NOMO-1 (cell line): ENCODE results near the gene GCAT.

Source experiments
- DNase-seq, 2 experiments: peaks; one replicate each; lab custom pipeline; 2025; ENCODE audit not compliant: unreplicated experiment in 2 of 2; lab: John Stamatoyannopoulos, UW

Gene GCAT

GRCh38 chr22:37831472-37831871 lies 23.7 kb downstream of the GCAT start:
- no peak for DNase-seq

- no peak for DNase-seq
These were observed 24.5 kb downstream of the GCAT start for GRCh38 chr22:37832022-37832857.

- no peak for DNase-seq
These were observed 34.5 kb downstream of the GCAT start for GRCh38 chr22:37842015-37842793.

- DNase-seq, result peak in 1 of 2 experiments; percentile 25
These were observed 36.0 kb downstream of the GCAT start for GRCh38 chr22:37843741-37844089.

GRCh38 chr22:37844904-37845329 lies 37.2 kb downstream of the GCAT start:
- no peak for DNase-seq

- DNase-seq, result no peak
These were observed 38.7 kb downstream of the GCAT start for GRCh38 chr22:37846433-37846832.

- DNase-seq, result peak; percentile 16 to 52
These were observed 40.9 kb downstream of the GCAT start for GRCh38 chr22:37848587-37849088.

GRCh38 chr22:37849089-37849751 lies 41.5 kb downstream of the GCAT start, which contains the start of gene EIF3L:
Gene EIF3L (plus strand): TSS chr22:37849419. CDS start chr22:37849450, 31 bp downstream.
- peak; percentile 80 to 91 for DNase-seq

- no peak for DNase-seq
These were observed 43.1 kb downstream of the GCAT start for GRCh38 chr22:37850801-37851200.

GRCh38 chr22:37852418-37852817 lies 44.7 kb downstream of the GCAT start:
- DNase-seq, result no peak

GRCh38 chr22:37854946-37855345 lies 47.2 kb downstream of the GCAT start:
- no peak for DNase-seq

GRCh38 chr22:37855462-37855861 lies 47.7 kb downstream of the GCAT start:
- no peak for DNase-seq

- DNase-seq, result no peak
These were observed 53.2 kb downstream of the GCAT start for GRCh38 chr22:37860796-37861421.

- no peak for DNase-seq
These were observed 55.0 kb downstream of the GCAT start for GRCh38 chr22:37862570-37863325.

GRCh38 chr22:37865510-37865909 lies 57.8 kb downstream of the GCAT start:
- DNase-seq, result no peak
